ENCODE data around the gene TP53I13.

DNA sequence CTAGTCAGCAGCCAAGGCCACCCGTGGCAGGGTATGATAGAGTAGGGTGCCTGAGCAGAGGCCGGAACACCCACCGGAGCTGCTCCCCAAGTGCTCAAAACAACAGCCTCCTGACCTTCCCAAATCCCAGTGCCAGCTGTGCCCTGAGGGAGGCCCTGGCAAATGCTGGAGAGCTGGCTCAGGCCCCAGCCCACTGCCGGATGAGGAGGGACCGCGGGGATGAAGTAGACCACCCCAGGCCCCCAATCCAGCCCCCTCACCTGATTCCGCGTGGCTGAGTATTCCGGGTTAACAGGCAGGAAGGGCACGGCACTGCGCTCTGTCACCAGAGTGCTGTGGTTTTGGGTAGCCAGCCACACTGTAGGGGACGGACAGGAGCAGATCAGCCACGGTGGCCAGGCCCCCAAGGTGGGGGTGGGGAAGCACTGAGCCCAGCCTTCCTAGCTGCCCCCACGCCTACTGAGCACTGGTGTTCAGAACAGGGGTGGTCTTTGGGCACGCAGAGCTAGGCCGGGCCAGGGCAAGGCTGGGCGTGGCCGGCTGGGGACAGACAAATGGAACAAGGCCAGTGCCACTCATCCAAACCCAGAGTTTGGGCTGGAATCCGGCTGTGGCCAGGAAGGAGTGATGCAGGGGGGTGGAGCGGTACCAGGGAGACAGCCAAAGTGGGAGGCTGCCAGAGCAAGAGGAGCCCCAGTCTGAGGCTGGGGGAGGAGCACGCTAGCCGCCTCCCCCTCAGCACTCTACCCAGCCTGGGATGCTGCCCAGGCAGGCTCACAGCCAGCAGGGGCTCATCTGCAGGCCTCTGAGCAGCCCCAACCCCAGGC, 9.1 kb downstream of the TP53I13 start:
- TF ChIP-seq, protein P1, sequence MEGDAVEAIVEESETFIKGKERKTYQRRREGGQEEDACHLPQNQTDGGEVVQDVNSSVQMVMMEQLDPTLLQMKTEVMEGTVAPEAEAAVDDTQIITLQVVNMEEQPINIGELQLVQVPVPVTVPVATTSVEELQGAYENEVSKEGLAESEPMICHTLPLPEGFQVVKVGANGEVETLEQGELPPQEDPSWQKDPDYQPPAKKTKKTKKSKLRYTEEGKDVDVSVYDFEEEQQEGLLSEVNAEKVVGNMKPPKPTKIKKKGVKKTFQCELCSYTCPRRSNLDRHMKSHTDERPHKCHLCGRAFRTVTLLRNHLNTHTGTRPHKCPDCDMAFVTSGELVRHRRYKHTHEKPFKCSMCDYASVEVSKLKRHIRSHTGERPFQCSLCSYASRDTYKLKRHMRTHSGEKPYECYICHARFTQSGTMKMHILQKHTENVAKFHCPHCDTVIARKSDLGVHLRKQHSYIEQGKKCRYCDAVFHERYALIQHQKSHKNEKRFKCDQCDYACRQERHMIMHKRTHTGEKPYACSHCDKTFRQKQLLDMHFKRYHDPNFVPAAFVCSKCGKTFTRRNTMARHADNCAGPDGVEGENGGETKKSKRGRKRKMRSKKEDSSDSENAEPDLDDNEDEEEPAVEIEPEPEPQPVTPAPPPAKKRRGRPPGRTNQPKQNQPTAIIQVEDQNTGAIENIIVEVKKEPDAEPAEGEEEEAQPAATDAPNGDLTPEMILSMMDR (IDR thresholded peaks at IDR 0.05; ENCODE audit: low read depth, low read length), result no peak
- TF ChIP-seq EZH2phosphoT487 (IDR thresholded peaks at IDR 0.05; ENCODE audit: low read depth), result no peak

Data from OCI-LY3 (cell line).